HG02973 (cell line): ENCODE data around the gene SUPT7L.
A peak's percentile ranks its signal among the peaks of the same experiment; 100 is the strongest.
"Not testable (repeated sequence)": the region's sequence is repeated elsewhere in the genome, so short reads cannot be mapped to it uniquely, and the experiment has no call there.

Experiments
- ATAC-seq: cut with Tn5 transposase; IDR thresholded peaks from one replicate; pipeline ENCODE4 v1.9.1; 2021; ENCODE audit warnings: moderate library complexity; ENCODE audit not compliant: unreplicated experiment

The SUPT7L gene

GRCh38 chr2:27685577-27685976, 22.2 kb upstream of the SUPT7L start:
- no peak for ATAC-seq

- ATAC-seq = not testable (repeated sequence)
These were observed 21.6 kb upstream of the SUPT7L start for GRCh38 chr2:27685006-27685405.

GRCh38 chr2:27683390-27684071, 20.1 kb upstream of the SUPT7L start:
- peak; percentile 69 for ATAC-seq

- ATAC-seq = not testable (repeated sequence)
These were observed 18.9 kb upstream of the SUPT7L start for GRCh38 chr2:27682334-27682771.

GRCh38 chr2:27681841-27682240, 18.4 kb upstream of the SUPT7L start:
- no peak for ATAC-seq

GRCh38 chr2:27680571-27680970, 17.2 kb upstream of the SUPT7L start:
- ATAC-seq = no peak

GRCh38 chr2:27672723-27673486, 9.5 kb upstream of the SUPT7L start:
- no peak for ATAC-seq

GRCh38 chr2:27671235-27671634, 7.8 kb upstream of the SUPT7L start:
- ATAC-seq = no peak

- no peak for ATAC-seq
These were observed 4.0 kb upstream of the SUPT7L start for GRCh38 chr2:27667446-27667845.

- ATAC-seq = no peak
These were observed 1.4 kb upstream of the SUPT7L start for GRCh38 chr2:27664622-27665363.

- ATAC-seq = no peak
These were observed 750 bp upstream of the SUPT7L start for GRCh38 chr2:27664154-27664574.

GRCh38 chr2:27661371-27661770, 2.0 kb downstream of the SUPT7L start:
- ATAC-seq = no peak

GRCh38 chr2:27655155-27655951, 8.1 kb downstream of the SUPT7L start:
- no peak for ATAC-seq

GRCh38 chr2:27653397-27653796, 10.0 kb downstream of the SUPT7L start:
- no peak for ATAC-seq

GRCh38 chr2:27652790-27653189, 10.6 kb downstream of the SUPT7L start:
- ATAC-seq = no peak

- no peak for ATAC-seq
These were observed 11.1 kb downstream of the SUPT7L start for GRCh38 chr2:27652341-27652740.

GRCh38 chr2:27651056-27651455, 12.4 kb downstream of the SUPT7L start:
- ATAC-seq = no peak

GRCh38 chr2:27647737-27648136, 15.7 kb downstream of the SUPT7L start:
- ATAC-seq = no peak

- ATAC-seq = no peak
These were observed 16.1 kb downstream of the SUPT7L start for GRCh38 chr2:27647289-27647688.

GRCh38 chr2:27645197-27645596, 18.2 kb downstream of the SUPT7L start:
- ATAC-seq = no peak

- ATAC-seq = no peak
These were observed 22.6 kb downstream of the SUPT7L start for GRCh38 chr2:27640722-27641245.
